ENCODE data around the gene RBM6.

The RBM6 gene

GRCh38 chr3:50095352-50095998 is 155.5 kb downstream of the RBM6 start:
- no peak for DNase-seq (ENCODE audit: low spot score)

DNA sequence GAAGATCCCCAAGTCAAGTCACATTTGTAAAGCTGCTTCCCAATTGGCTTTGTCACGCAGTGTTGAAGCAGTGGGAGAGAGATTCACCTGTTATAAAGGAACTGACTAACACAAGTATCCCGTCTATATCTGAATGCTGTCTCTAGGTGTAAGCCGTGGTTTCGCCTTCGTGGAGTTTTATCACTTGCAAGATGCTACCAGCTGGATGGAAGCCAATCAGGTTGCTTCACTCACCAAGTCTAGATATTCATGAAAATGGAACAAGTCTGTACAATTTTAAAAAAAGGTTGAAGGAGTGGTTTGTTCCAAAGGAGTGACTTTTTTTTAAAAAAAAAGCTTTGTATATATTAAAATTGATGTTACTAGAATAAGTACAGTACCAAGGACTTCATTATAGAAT is 160.4 kb downstream of the RBM6 start:
- DNase-seq (ENCODE audit: low spot score), result no peak

- no peak for DNase-seq (ENCODE audit: low spot score)
These were observed 161.3 kb downstream of the RBM6 start for GRCh38 chr3:50100956-50101845.

DNA sequence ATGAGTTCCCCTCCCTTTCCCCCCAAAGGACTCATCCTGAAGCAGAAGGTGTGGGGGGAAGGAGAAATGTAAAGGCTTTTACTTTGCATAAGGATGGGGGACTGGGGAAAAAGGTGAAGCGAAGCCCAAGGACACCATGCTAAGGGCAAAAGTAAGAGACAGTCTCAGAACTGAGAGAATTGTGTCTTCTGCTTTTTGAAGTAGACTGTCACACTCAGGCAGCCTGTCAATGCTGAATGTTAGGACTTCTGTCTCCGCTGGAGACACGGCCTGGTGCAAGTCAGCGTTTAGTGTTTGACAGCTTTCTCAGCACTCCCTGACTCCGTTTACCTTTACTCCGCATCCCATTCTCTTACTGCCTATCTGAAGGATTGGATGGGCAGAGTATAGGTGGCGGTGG is 162.6 kb downstream of the RBM6 start:
- DNase-seq (ENCODE audit: low spot score), result no peak

GRCh38 chr3:50111757-50112156 is 171.8 kb downstream of the RBM6 start:
- DNase-seq (ENCODE audit: low spot score), result no peak

DNA sequence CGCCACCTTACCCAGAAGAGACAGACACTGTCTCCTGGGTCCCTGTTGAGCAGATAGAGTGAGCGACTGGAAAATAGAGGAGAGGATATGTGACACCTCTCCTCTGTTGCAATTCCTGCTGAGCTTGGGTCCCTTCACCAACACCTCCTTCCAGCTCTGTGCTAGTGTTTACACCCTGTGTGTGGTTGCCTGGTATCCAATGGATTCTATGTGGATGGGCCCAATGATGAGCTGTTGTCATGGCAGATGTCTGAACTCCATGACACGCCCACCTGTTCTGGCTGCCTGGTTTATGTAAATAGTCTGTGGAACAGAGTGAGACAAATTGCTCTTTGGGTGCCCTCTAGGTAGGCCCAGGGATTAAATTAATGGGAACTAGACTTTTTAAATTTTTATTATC is 172.5 kb downstream of the RBM6 start:
- no peak for DNase-seq (ENCODE audit: low spot score)

DNA sequence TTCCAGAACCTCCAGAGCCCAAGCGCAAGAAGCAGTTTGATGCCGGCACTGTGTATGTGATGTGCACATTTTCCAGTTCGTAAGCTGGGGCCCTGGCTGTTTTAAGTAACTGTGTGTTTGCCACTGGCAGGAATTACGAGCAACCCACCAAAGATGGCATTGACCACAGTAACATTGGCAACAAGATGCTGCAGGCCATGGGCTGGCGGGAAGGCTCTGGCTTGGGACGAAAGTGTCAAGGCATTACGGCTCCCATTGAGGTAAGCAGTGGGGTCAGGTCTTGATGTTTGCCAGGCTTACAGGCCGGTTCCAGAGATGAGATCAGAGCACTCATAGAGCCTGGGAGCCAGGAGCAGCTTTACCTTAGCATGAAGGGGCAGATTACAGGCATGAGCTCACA is 177.2 kb downstream of the RBM6 start:
- no peak for DNase-seq (ENCODE audit: low spot score)

DNA sequence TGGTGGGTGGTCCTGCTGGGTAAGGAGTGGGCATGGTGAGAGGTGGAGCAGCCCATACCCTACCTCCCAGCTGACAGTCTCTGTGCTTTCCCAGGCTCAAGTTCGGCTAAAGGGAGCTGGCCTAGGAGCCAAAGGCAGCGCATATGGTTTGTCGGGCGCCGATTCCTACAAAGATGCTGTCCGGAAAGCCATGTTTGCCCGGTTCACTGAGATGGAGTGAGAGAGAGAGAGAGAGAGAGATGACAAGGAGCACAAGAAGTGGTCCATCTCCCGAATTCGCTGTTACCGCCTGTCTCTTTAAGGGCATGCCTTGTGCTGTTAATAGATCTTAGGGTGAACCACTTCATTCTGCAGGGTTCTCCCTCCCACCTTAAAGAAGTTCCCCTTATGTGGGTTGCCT is 178.3 kb downstream of the RBM6 start:
- DNase-seq (ENCODE audit: low spot score), result no peak

GRCh38 chr3:50119786-50120185 is 179.8 kb downstream of the RBM6 start:
- DNase-seq (ENCODE audit: low spot score), result no peak

DNA sequence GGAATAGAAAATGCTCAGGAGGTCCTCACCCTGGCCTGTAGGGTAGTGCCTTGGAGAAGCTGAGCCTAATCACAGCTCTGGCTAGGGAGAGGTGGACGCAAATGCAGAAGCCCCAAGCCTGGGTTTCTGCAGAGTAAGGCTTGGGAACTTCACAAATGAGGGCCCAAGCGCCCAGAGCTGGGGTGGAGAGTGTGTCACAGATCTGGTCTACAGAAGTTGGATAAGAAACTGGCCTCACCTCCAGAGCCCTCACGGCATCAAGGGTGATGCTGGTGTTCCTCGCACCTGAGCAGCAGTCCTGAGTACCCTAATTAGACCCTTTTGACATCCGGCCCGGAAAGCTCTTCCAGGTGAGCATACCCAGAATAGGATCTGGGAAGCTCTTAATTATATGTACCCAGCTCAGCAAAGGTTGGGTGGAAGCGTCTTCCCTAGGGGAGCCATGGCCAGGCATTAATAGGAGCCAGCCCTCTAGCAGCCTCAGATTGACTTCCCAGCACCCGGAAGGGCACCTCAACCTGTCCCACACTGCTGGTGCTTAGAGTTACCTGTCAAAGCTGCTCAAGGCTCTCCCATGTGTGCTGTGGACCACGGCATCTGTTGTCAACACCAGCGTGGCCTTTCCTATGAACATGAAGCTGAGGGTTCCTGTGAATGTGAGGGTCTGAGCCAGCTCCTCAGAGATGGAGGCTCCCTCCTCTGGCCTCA is 180.6 kb downstream of the RBM6 start:
- no peak for DNase-seq (ENCODE audit: low spot score)

GRCh38 chr3:50121072-50122032 is 181.4 kb downstream of the RBM6 start:
- DNase-seq (ENCODE audit: low spot score), result peak; percentile 93

DNA sequence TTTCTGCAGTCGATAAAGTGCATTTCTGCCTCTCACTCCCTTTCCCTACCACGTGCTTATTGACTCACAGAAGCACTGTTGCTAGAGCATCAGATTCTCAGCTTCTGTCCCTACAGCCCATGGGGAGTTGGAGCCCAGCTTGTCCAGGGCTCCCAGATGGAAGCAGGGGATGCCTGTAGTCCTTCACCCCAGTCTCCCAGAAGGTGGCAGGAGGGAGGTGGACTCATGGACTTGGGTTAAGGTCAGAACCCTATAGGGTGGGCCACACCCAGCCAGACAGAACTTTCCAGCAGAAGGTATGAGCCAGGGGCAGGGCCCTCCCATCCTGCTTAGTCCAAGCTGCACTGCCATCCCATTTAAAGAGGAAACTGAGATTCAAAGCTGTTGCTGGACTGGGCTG is 182.1 kb downstream of the RBM6 start:
- no peak for DNase-seq (ENCODE audit: low spot score)

DNA sequence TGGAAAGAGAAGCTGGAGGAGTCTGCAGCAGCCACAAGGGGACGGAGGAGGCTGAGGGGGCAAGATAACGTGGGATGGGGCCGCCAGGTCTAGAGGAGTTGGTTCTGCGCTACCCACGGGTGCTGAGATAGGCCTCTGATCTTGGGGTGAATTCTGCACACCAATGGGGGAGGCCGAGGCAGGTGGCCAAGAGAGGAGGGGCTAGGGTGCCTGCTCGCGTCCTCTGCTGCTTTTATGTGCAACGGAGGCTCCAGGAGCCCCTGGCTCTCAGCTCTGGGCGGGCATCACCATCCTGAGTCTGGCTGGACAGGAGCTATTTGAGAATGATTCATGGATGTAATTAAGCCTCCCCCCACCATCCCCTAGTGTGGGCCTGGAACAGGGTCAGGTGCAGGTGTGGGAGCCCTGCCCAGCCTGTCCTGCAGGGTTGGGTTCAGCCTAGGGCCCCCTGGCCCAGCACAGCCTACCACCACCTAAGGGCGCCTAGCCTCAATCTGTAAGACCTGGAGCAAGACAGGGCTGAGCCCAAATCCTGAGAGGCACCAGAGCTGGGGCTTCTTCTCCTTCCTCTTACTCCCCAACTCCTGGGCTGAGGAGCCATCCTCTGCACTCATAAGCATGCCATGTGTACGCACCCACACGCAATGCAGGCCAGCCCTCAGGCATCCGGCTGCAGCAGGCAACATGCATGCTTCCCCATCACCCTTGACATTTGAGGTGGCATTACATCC is 182.9 kb downstream of the RBM6 start:
- no peak for DNase-seq (ENCODE audit: low spot score)

- no peak for DNase-seq (ENCODE audit: low spot score)
These were observed 183.6 kb downstream of the RBM6 start for GRCh38 chr3:50123394-50124051.

- DNase-seq (ENCODE audit: low spot score), result no peak
These were observed 184.3 kb downstream of the RBM6 start for GRCh38 chr3:50124052-50124799.

- peak; percentile 43 for DNase-seq (ENCODE audit: low spot score)
These were observed 184.8 kb downstream of the RBM6 start for GRCh38 chr3:50124800-50125178.

GRCh38 chr3:50125541-50126286 is 185.8 kb downstream of the RBM6 start:
- no peak for DNase-seq (ENCODE audit: low spot score)

- DNase-seq (ENCODE audit: low spot score), result peak; percentile 90
These were observed 186.6 kb downstream of the RBM6 start for GRCh38 chr3:50126287-50127211.
